Vagina (tissue), 2 donors: Measurements from ENCODE around the gene TRIM24. TPM values are rescaled to one million over a fixed set of nuclear protein-coding genes. Genes with fewer than 3 reads are reported as not detected.
"Not testable (repeated sequence)": the region's sequence is repeated elsewhere in the genome, so short reads cannot be mapped to it uniquely, and the experiment has no call there.

Source experiments
- DNase-seq, 2 donors: peaks; one replicate each; pipeline ENCODE4 v3.0.0-alpha.2; 2017; ENCODE audit errors: extremely low spot score in 2 of 2
- H3K27ac ChIP-seq: fragments of 200-600 bp; sonication (generic); one replicate; pipeline ENCODE4 v1.5.1; 2019
- H3K27me3 ChIP-seq: fragments of 200-600 bp; sonication (generic); one replicate; pipeline ENCODE4 v1.5.1; 2019
- H3K36me3 ChIP-seq, 2 donors: fragments of 200-600 bp; sonication (generic); one replicate each; pipeline ENCODE4 v1.5.1; 2017 to 2019
- H3K4me1 ChIP-seq: fragments of 200-600 bp; sonication (generic); one replicate; pipeline ENCODE4 v1.5.1; 2019
- H3K4me3 ChIP-seq, 2 donors: fragments of 200-600 bp; sonication (generic); 1 replicate in 1 of 2; 2 replicates in 1 of 2; pipeline ENCODE4 v1.5.1; 2016 to 2019
- H3K9me3 ChIP-seq: fragments of 200-600 bp; sonication (generic); one replicate; pipeline ENCODE4 v1.5.1; 2019
- CTCF ChIP-seq, 3 experiments: fragments of 450-650 bp in 2 of 3; fragments of 200-600 bp in 1 of 3; sonication (generic) in 1 of 3; IDR thresholded peaks; one replicate each; pipeline ENCODE4 v1.5.1; 2017 to 2019; ENCODE audit warnings: antibody characterized with exemption in 3 of 3, mild to moderate bottlenecking in 2 of 3, moderate library complexity in 2 of 3
- POLR2A ChIP-seq, 2 donors: fragments of 450-650 bp; IDR thresholded peaks; one replicate each; pipeline ENCODE4 v1.6.1; 2017; ENCODE audit warnings: antibody characterized with exemption in 2 of 2, mild to moderate bottlenecking in 2 of 2, moderate library complexity in 2 of 2
- POLR2AphosphoS5 ChIP-seq, 2 donors: sonication (generic); formaldehyde crosslinking; IDR thresholded peaks; one replicate each; pipeline ENCODE4 v1.9.0; 2017; ENCODE audit warnings: antibody characterized with exemption in 2 of 2, mild to moderate bottlenecking in 2 of 2, low read depth in 1 of 2; ENCODE audit not compliant: insufficient read depth in 1 of 2
- intact Hi-C: fragments of 100-400 bp; cut with DNase I; formaldehyde crosslinking; loops from one replicate; pipeline ENCODE4 v1.15.1; 2023
- total RNA-seq: library from RNA; depleted of rRNA; stranded (reverse); fragments of >200 nt; gene quantifications from one replicate; pipeline ENCODE4 v1.2.3, GENCODE V29; 2016

The TRIM24 gene
- total RNA-seq, 1 donor from 2014 or later = 12.5 TPM

DNA sequence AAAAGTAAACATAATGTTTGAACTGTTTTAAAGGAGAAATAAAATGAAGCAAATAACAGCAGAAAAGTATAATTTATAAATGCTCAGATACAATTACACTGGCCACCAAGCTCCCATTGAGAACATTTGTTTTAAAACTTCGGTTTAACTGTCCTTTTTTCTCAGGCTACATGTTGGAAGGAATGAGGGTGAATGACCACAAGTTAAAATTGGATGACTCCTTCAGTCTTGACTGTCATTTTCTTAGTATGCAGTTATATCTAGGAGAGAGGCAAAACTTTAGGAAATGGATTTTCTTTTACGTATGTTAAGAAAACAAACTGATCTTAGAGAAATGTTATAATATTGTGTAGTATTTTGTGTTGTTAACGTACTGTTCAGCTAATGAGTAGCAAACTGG lies 5.0 kb downstream of the TRIM24 start:
- Histone ChIP-seq H3K36me3 (no peaks in the 10 kb centered on the region), H3K4me1 (peaks cover 19% of the 10 kb centered on the region), H3K4me3 (no peak overlapping the region), H3K27ac (no peak overlapping the region), H3K27me3 (no peaks in the 10 kb centered on the region), H3K9me3 (no peaks in the 10 kb centered on the region)
- TF ChIP-seq CTCF (IDR thresholded peaks at IDR 0.05) (no peak), POLR2AphosphoS5 (IDR thresholded peaks at IDR 0.05; ENCODE audit: insufficient read depth in 1 of 2, low read depth in 1 of 2) (no peak), POLR2A (IDR thresholded peaks at IDR 0.05) (no peak)
- intact Hi-C loops = no loop called here
- DNase-seq = no peak

- intact Hi-C loops = not testable (repeated sequence)
Measured at GRCh38 chr7:138466069-138466756, 6.2 kb downstream of the TRIM24 start.

GRCh38 chr7:138468244-138469123 lies 8.4 kb downstream of the TRIM24 start:
- DNase-seq = no peak
- intact Hi-C loops = no loop called here
- H3K27me3 ChIP-seq = no peaks in the 10 kb centered on the region
- no peaks in the 10 kb centered on the region for H3K4me1 ChIP-seq
- H3K4me3 ChIP-seq = no peak overlapping the region
- H3K36me3 ChIP-seq = no peaks in the 10 kb centered on the region
- TF ChIP-seq POLR2AphosphoS5 (IDR thresholded peaks at IDR 0.05; ENCODE audit: insufficient read depth in 1 of 2, low read depth in 1 of 2) = no peak
- TF ChIP-seq CTCF (IDR thresholded peaks at IDR 0.05) = no peak
- TF ChIP-seq POLR2A (IDR thresholded peaks at IDR 0.05) = no peak
- H3K27ac ChIP-seq = no peak overlapping the region
- H3K9me3 ChIP-seq = no peaks in the 10 kb centered on the region

More at GRCh38 chr7:138466069-138466756, 6.2 kb downstream of the TRIM24 start:
- not testable (repeated sequence) for DNase-seq, H3K4me3 ChIP-seq, H3K27me3 ChIP-seq, H3K9me3 ChIP-seq, H3K36me3 ChIP-seq, H3K27ac ChIP-seq
- peaks cover 17% of the 10 kb centered on the region for H3K4me1 ChIP-seq

DNA sequence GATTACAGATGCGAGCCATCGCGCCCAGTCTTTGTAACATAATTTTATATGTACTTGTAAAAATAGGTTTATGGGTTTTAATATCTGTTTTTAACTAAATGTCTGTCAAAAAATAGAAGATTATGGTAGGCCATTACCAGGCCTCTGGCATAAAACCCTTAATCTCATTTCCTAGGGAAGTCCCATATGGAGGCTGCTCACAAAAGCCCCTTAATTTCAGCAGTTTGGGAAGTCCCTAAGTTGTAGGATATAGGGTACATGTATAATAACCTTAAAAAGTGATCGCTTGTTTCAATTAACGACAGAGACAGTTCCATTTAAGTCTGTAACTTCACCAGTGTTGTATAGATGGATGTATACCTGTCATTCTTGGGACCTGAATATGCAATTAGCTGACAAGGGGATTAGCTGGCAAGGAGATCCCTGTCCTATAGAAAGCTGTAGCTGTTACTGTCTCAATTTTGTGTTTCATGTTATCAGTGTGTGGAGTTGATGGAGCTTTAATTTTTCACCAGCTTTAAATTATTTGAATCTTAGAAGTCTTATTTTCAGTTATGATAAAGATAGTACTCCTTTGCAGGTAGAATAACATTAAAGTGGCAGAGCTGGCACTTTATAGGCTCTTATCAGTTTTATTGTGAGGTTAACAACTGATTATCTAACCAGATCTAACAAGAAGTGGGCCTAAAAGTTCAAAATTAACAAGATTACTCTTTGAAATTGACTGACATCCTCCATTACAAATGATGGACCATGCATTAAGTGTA lies 10.5 kb downstream of the TRIM24 start:
- intact Hi-C loops = no loop called here
- DNase-seq = no peak
- H3K36me3 ChIP-seq = no peaks in the 10 kb centered on the region
- no peaks in the 10 kb centered on the region for H3K27me3 ChIP-seq
- no peak overlapping the region for H3K4me3 ChIP-seq
- TF ChIP-seq POLR2A (IDR thresholded peaks at IDR 0.05) (no peak), CTCF (IDR thresholded peaks at IDR 0.05) (no peak), POLR2AphosphoS5 (IDR thresholded peaks at IDR 0.05; ENCODE audit: insufficient read depth in 1 of 2, low read depth in 1 of 2) (no peak)
- no peak overlapping the region for H3K27ac ChIP-seq
- H3K9me3 ChIP-seq = no peaks in the 10 kb centered on the region
- no peaks in the 10 kb centered on the region for H3K4me1 ChIP-seq

GRCh38 chr7:138472292-138473079 lies 12.4 kb downstream of the TRIM24 start:
- intact Hi-C loops = no loop called here
- TF ChIP-seq CTCF (IDR thresholded peaks at IDR 0.05) (no peak), POLR2A (IDR thresholded peaks at IDR 0.05) (no peak), POLR2AphosphoS5 (IDR thresholded peaks at IDR 0.05; ENCODE audit: insufficient read depth in 1 of 2, low read depth in 1 of 2) (no peak)
- DNase-seq = no peak
- Histone ChIP-seq H3K4me3 (no peak overlapping the region), H3K27ac (no peak overlapping the region), H3K27me3 (no peaks in the 10 kb centered on the region), H3K9me3 (no peaks in the 10 kb centered on the region), H3K36me3 (no peaks in the 10 kb centered on the region), H3K4me1 (no peaks in the 10 kb centered on the region)
